ENCODE measurements around the gene ADAMTS18. TPM values are rescaled to one million over a fixed set of nuclear protein-coding genes. Genes with fewer than 3 reads are reported as not detected.
"Not testable (repeated sequence)": the region's sequence is repeated elsewhere in the genome, so short reads cannot be mapped to it uniquely, and the experiment has no call there.

Gene ADAMTS18
- total RNA-seq, 2 donors from 2014 or later = 0.34 TPM; not detected in 1

- DNase-seq (no peak), ATAC-seq (no peak)
- intact Hi-C loops (cut with DNase I, micrococcal nuclease) = no loop called here
Measured at GRCh38 chr16:77250400-77250799, 184.4 kb downstream of the ADAMTS18 start.

GRCh38 chr16:77246150-77246549 is 188.7 kb downstream of the ADAMTS18 start:
- ATAC-seq (no peak), DNase-seq (no peak)
- intact Hi-C loops (cut with DNase I, micrococcal nuclease) = no loop called here

GRCh38 chr16:77242471-77242870 is 192.4 kb downstream of the ADAMTS18 start:
- ATAC-seq; intact Hi-C loops (cut with DNase I, micrococcal nuclease); DNase-seq: not testable (repeated sequence)

GRCh38 chr16:77238593-77238992 is 196.2 kb downstream of the ADAMTS18 start:
- ATAC-seq (no peak), DNase-seq (no peak)
- intact Hi-C loops (cut with DNase I, micrococcal nuclease) = no loop called here

GRCh38 chr16:77236063-77236511 is 198.7 kb downstream of the ADAMTS18 start:
- DNase-seq = peak; percentile 72 to 91
- ATAC-seq = peak; percentile 100
- intact Hi-C loops (cut with DNase I, micrococcal nuclease) = loop anchor here in 1 of 2 donors (2.0 kb wide), 1 partner anchor 347 kb away; no protein-coding TSS in a partner anchor

GRCh38 chr16:77234611-77235010 is 200.2 kb downstream of the ADAMTS18 start:
- intact Hi-C loops (cut with DNase I, micrococcal nuclease) = no loop called here
- no peak for ATAC-seq
- no peak for DNase-seq

- intact Hi-C loops (cut with DNase I, micrococcal nuclease) = no loop called here
- no peak for ATAC-seq
- no peak for DNase-seq
Measured at GRCh38 chr16:77233799-77234519, 200.9 kb downstream of the ADAMTS18 start.

Other genes with a start within 250 kb of the ADAMTS18 start
- 10 to 100 TPM; 71.6 to 82.3 TPM for gene MON1B, start 243.8 kb downstream of the ADAMTS18 start, total RNA-seq
- 1 to 10 TPM; 4.7 to 7.4 TPM for gene SYCE1L, start 235.6 kb downstream of the ADAMTS18 start, total RNA-seq

All from left colon (tissue), 2 donors.